Measurements from ENCODE around the gene SGTA. TPM values are rescaled to one million over a fixed set of nuclear protein-coding genes. Genes with fewer than 3 reads are reported as not detected.
"Not testable (repeated sequence)": the region's sequence is repeated elsewhere in the genome, so short reads cannot be mapped to it uniquely, and the experiment has no call there.

The SGTA gene
- total RNA-seq, 2 donors from 2014 or later: 29.2 to 30.7 TPM

- intact Hi-C loops (cut with DNase I): no loop called here
- no peak for DNase-seq (ENCODE audit: low spot score)
Observed at GRCh38 chr19:2797280-2797679, 14.2 kb upstream of the SGTA start.

DNA sequence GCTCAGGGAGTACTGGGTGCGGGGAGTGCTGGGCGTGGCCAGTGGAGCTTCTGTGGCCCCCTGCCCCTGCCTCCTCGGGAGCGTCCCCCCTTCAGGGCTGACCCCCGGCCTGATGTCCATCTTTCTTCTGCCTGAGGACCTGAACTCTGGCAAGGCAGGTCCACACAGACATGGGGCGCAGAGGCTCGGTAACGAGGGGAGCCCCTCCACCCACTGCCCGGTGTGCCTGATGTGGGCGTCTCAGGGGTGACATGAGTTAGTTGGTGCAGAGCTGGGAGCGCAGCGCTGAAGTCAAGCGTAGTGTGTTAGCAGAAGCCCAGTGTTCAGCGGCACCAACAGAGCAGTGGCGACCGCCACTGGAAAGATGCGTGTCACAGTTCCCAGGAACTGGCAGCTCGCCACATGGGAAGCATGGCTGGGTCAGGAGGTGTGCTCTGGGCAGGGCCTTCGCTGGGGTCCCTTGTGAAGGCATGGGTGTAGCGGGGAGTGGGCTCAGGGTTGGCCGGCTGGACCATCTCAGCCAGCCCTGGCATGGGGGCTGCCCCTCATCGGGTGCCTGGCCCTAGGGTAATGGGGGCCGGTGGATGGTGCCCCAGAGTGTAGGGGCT is 13.7 kb upstream of the SGTA start:
- DNase-seq (ENCODE audit: low spot score): no peak
- intact Hi-C loops (cut with DNase I): no loop called here

DNA sequence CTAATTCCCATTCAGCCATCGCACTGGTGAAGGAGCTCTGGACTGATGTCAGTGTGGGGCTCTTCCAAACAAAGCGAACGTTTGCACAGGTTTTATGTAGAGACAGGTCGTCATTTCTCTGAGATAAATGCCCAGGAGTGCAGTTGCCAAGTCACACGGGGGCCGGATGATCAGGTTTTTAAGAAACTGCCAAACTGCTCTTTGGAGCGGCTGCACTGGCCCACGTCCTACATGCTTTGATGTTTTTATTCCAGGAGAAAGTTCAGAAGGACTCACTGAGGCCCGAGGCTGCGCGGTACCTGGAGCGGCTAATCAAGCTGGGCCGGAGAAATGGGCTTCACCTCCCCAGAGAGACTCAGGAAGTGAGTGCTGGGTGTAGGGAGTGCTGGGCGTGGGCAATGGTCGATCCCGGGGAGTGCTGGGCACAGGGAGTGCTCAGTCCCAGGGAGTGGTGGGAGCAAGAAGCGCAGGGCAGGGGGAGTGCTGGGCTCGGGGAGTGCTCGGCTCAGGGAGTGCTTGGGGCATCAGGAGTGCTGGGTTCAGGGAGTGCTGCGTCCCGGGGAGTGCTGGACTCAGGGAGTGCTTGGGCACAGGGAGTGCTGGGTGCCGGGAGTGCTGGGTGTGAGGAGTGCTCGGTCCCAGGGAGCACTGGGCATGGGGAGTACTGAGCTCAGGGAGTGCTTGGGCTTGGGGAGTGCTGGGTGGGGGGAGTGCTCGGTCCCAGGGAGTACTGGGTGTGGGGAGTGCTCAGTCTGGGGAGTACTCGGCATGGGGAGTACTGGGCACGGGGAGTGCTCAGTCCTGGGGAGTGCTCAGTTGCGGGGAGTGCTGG is 13.0 kb upstream of the SGTA start:
- intact Hi-C loops (cut with DNase I): no loop called here
- DNase-seq (ENCODE audit: low spot score): no peak

- DNase-seq (ENCODE audit: low spot score): no peak
- intact Hi-C loops (cut with DNase I): no loop called here
Observed at GRCh38 chr19:2793577-2793976, 10.5 kb upstream of the SGTA start.

- intact Hi-C loops (cut with DNase I): no loop called here
- DNase-seq (ENCODE audit: low spot score): no peak
Observed at GRCh38 chr19:2793126-2793525, 10.1 kb upstream of the SGTA start.

DNA sequence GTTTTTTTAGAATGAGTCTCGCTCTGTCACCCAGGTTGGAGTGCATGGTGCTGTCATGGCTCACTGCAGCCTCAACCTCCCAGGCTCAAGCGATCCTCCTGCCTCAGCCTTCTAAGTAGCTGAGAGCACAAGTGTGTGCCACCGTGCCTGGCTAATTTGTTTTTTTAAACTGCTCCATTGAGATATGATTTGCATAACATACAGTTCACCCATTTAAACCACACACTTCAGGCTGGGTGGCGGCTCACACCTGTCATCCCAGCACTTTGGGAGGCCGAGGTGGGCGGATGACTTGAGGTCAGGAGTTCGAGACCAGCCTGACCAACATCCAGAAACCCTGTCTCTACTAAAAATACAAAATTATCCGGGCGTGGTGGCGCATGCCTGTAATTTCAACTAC is 9.6 kb upstream of the SGTA start:
- DNase-seq (ENCODE audit: low spot score): not testable (repeated sequence)

GRCh38 chr19:2791876-2792275 is 8.8 kb upstream of the SGTA start:
- intact Hi-C loops (cut with DNase I): no loop called here
- no peak for DNase-seq (ENCODE audit: low spot score)

More for the DNA sequence above, 9.6 kb upstream of the SGTA start:
- intact Hi-C loops (cut with DNase I): not testable (repeated sequence)

DNA sequence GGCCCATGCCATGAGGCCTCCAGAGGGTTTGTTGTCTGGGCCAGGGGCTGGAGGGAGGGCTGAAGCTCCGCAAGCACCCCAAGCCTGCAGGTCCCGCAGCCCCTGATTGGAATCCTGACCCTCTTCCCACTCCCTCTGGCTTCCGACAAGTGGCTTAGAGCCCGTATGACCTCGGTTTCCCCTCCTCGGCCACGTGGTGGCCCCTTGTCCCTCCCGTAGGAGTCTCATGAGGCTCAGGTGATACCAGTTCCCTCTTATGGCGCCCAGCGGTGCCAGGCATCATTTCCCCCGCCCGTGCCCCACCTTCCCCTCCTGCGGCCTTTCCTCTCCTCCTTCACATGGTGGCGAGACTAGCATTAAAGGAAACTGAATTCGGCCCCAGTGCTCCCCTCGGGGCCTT is 8.4 kb upstream of the SGTA start:
- no peak for DNase-seq (ENCODE audit: low spot score)
- intact Hi-C loops (cut with DNase I): no loop called here

- intact Hi-C loops (cut with DNase I): no loop called here
- DNase-seq (ENCODE audit: low spot score): no peak
Observed at GRCh38 chr19:2790557-2791271, 7.6 kb upstream of the SGTA start.

DNA sequence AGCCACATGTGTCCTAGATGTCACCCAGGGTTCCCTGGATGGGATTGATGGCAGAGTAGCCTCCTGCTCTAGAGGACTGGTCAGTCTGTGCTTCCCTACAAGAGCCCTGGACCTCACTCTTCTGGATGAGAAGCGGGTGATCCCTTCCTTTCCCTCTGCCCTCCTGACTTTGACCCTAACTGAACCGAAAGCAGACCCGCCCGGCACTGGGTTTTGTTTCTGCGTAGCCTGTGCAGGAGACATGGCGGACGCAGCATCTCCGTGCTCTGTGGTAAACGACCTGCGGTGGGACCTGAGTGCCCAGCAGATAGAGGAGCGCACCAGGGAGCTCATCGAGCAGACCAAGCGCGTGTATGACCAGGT is 7.1 kb upstream of the SGTA start:
- no peak for DNase-seq (ENCODE audit: low spot score)
- intact Hi-C loops (cut with DNase I): no loop called here

DNA sequence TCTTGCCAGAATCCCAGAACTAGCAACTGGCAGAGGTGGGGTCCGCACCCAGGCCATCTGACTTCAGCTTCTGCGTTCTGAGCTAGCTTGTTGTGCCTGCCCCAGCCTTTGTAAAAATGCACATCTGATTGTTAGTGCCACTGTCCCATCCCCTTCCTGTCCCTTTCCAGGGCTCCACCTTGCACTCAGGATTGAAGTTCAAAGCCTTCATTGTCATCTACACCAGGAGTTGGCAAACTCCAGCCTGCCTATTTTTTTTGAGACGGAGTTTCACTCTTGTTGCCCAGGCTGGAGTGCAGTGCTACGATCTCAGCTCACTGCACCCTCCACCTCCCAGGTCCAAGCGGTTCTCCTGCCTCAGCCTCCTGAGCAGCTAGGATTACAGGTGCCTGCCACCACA is 5.2 kb upstream of the SGTA start:
- intact Hi-C loops (cut with DNase I): no loop called here
- DNase-seq (ENCODE audit: low spot score): no peak

DNA sequence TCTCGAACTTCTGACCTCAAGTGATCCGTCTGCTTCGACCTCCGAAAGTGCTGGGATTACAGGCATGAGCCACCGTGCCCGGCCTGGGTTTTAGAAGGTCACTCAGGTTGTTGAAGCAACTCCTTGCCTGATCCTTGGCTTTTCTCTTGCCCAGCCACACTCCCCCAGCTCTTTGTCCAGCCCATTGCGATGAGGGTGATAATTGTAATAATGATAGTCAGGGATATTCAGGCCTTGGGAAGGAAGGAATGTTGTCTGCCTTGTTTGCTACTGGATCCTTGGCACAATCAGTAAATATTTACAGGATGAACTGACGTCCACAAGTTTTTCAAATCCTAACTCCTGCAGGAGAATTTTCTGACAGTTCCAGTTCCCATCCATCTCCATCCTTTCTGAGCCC is 4.0 kb upstream of the SGTA start:
- DNase-seq (ENCODE audit: low spot score): no peak
- intact Hi-C loops (cut with DNase I): no loop called here

DNA sequence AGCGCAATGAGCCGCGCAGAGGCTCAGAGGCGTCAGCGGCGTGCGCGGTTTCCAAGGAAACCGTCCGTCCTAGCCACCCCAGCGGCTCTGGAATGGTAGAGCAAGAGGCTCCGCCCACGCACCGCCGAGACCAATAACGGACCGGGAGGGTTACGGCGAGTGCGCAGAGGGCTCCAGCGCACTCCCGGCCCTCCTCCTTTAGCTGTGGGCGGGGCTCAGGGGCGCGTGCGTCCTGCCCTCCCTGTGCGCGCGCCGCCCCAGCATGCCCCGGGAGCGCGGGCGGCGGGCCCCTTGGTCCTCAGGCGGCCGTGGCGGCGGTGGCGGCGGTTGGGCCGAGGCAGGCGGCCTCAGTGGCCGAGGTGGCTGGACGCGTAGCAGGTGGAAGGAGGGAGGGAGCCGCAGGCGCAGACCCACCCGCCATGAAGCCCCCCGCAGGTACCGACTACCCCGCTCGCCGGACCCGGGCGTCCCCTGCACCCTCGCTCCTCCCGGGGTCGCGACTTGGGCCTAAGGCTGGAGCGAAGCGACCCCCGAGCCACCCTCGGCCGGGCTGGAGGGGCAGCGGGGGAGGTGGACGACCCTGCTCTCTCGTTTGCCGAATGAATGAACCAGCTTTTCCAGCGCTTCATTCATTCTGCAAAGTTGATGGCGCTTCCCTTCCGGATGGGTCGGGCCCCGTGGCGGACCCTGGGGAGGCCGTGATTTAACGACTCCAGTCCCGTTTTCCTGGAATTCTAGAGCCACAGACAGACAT is 2.3 kb upstream of the SGTA start, which contains the start of gene THOP1:
TSS of gene THOP1 (plus strand) at position 260 of the 754 bp plus-strand sequence. CDS start at position 420, 160 bp downstream.
- peak; percentile 100 for DNase-seq (ENCODE audit: low spot score)
- intact Hi-C loops (cut with DNase I): no loop called here

DNA sequence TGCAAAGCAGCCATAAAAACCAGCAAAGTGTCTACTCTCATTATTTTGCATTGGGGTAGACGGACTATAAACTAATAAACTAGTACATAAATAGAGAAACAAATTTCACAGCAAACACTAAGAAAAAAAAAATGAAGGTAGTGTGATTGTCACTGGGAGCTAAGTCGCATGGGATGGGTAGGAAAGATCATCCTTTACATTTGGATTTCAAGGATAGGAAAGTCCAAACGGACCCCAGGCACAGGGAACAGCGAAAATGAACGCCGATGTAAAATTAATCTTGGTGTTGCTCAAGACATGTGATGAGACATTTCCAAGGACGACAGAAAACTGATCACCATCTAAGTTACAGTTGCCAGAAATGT is 690 bp upstream of the SGTA start:
- DNase-seq (ENCODE audit: low spot score): no peak
- intact Hi-C loops (cut with DNase I): no loop called here

- intact Hi-C loops (cut with DNase I): no loop called here
- DNase-seq (ENCODE audit: low spot score): no peak
Observed at GRCh38 chr19:2782329-2782935, 641 bp downstream of the SGTA start.

GRCh38 chr19:2780284-2780683 is 2.8 kb downstream of the SGTA start:
- intact Hi-C loops (cut with DNase I): no loop called here
- no peak for DNase-seq (ENCODE audit: low spot score)

GRCh38 chr19:2779121-2779740 is 3.8 kb downstream of the SGTA start:
- intact Hi-C loops (cut with DNase I): no loop called here
- no peak for DNase-seq (ENCODE audit: low spot score)

DNA sequence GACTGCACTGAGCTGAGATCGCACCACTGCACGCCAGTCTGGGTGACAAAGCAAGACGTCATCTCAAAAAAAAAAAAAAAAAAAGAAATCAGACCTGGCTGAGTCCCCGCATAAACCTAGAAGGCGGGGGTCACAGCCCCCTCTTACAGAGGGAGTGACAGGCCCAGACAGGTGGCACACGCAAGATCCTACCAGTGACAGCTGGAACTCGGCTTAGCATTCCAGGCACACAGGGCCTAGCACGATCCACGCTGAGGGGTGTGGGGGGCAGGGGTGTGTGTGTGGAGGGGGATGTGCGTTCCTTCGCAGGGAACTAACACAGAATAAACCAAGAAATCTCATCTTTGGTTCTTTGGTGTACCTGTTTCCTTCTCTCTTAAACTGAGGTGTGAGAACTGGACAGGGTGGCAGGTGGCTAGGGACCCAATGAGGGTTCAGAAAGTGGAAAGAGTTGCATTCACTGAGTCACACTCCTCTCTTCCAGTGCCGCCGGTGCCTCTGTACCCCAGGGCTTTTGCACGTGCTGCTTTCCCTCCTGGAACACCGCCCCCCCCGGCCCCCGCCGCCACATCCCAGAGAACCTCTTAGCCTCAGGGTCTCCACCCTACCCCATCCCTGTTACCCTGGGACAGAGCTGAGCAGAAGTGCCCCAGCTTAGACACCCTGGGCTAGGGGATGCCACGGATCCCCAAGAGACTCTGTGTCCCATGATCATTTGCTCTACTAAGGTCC is 5.0 kb downstream of the SGTA start:
- intact Hi-C loops (cut with DNase I): no loop called here
- DNase-seq (ENCODE audit: low spot score): no peak
